ENCODE data around the gene ACSL3.

The ACSL3 gene

GRCh38 chr2:222827417-222827816, 33.4 kb upstream of the ACSL3 start:
- no peak for TF ChIP-seq CTCF (IDR thresholded peaks at IDR 0.05; ENCODE audit: low read depth, low read length, missing control alignments)
- no peak overlapping the region for H3K4me3 ChIP-seq (replicated peaks; ENCODE audit: low read depth, low read length)
- no peak for DNase-seq (ENCODE audit: extremely low read depth, low read depth)

GRCh38 chr2:222828572-222828971, 32.3 kb upstream of the ACSL3 start:
- no peak for DNase-seq (ENCODE audit: extremely low read depth, low read depth)
- no peak overlapping the region for H3K4me3 ChIP-seq (replicated peaks; ENCODE audit: low read depth, low read length)
- TF ChIP-seq CTCF (IDR thresholded peaks at IDR 0.05; ENCODE audit: low read depth, low read length, missing control alignments), result no peak

GRCh38 chr2:222830164-222830563, 30.7 kb upstream of the ACSL3 start:
- H3K4me3 ChIP-seq (replicated peaks; ENCODE audit: low read depth, low read length), result no peak overlapping the region
- no peak for DNase-seq (ENCODE audit: extremely low read depth, low read depth)
- no peak for TF ChIP-seq CTCF (IDR thresholded peaks at IDR 0.05; ENCODE audit: low read depth, low read length, missing control alignments)

GRCh38 chr2:222833410-222833809, 27.4 kb upstream of the ACSL3 start:
- no peak for DNase-seq (ENCODE audit: extremely low read depth, low read depth)
- TF ChIP-seq CTCF (IDR thresholded peaks at IDR 0.05; ENCODE audit: low read depth, low read length, missing control alignments), result no peak
- no peak overlapping the region for H3K4me3 ChIP-seq (replicated peaks; ENCODE audit: low read depth, low read length)

GRCh38 chr2:222835143-222835822, 25.6 kb upstream of the ACSL3 start:
- no peak for DNase-seq (ENCODE audit: extremely low read depth, low read depth)
- TF ChIP-seq CTCF (IDR thresholded peaks at IDR 0.05; ENCODE audit: low read depth, low read length, missing control alignments), result no peak

GRCh38 chr2:222835823-222836151, 25.0 kb upstream of the ACSL3 start:
- no peak for TF ChIP-seq CTCF (IDR thresholded peaks at IDR 0.05; ENCODE audit: low read depth, low read length, missing control alignments)
- no peak overlapping the region for H3K4me3 ChIP-seq (replicated peaks; ENCODE audit: low read depth, low read length)
- no peak for DNase-seq (ENCODE audit: extremely low read depth, low read depth)

More at GRCh38 chr2:222835143-222835822, 25.6 kb upstream of the ACSL3 start:
- H3K4me3 ChIP-seq (replicated peaks; ENCODE audit: low read depth, low read length), result no peak overlapping the region

- no peak for DNase-seq (ENCODE audit: extremely low read depth, low read depth)
- no peak overlapping the region for H3K4me3 ChIP-seq (replicated peaks; ENCODE audit: low read depth, low read length)
Measured at GRCh38 chr2:222837643-222838056, 23.2 kb upstream of the ACSL3 start.

More at GRCh38 chr2:222837643-222838056, 23.2 kb upstream of the ACSL3 start:
- no peak for TF ChIP-seq CTCF (IDR thresholded peaks at IDR 0.05; ENCODE audit: low read depth, low read length, missing control alignments)
